Transverse colon (tissue), 4 donors: Measurements from ENCODE around the gene MBD3L4. TPM values are rescaled to one million over a fixed set of nuclear protein-coding genes. Genes with fewer than 3 reads are reported as not detected.

ENCODE experiments used
- DNase-seq: peaks from one replicate; pipeline ENCODE4 v3.0.0-alpha.2; 2019
- H3K27ac ChIP-seq, 4 donors: fragments of 200-600 bp; sonication (generic); 2 replicates each; pipeline ENCODE4 v1.5.1; 2016 to 2018; ENCODE audit warnings: inconsistent platforms in 4 of 4
- H3K27me3 ChIP-seq: fragments of 200-600 bp; sonication (generic); 2 replicates; pipeline ENCODE4 v1.5.1; 2017; ENCODE audit warnings: inconsistent platforms
- H3K36me3 ChIP-seq, 4 donors: fragments of 200-600 bp; sonication (generic); 2 replicates each; pipeline ENCODE4 v1.5.1; 2017 to 2019; ENCODE audit warnings: inconsistent platforms in 4 of 4
- H3K4me1 ChIP-seq, 4 donors: fragments of 200-600 bp; sonication (generic); 2 replicates each; pipeline ENCODE4 v1.5.1; 2017 to 2020; ENCODE audit warnings: inconsistent platforms in 4 of 4
- H3K4me3 ChIP-seq, 4 donors: fragments of 200-600 bp; sonication (generic); 1 replicate in 1 of 4; 2 replicates in 3 of 4; pipeline versions ENCODE4 v1.5.1 to v1.6.1; 2017 to 2019; ENCODE audit warnings: inconsistent platforms in 4 of 4
- H3K9me3 ChIP-seq, 2 donors: fragments of 200-600 bp; sonication (generic); 2 replicates each; pipeline ENCODE4 v1.5.1; 2017 to 2019; ENCODE audit warnings: inconsistent platforms in 2 of 2
- CTCF ChIP-seq, 5 experiments: fragments of 200-600 bp in 3 of 5; fragments of 450-650 bp in 2 of 5; sonication (generic) in 3 of 5; IDR thresholded peaks; 1 replicate in 2 of 5; 2 replicates in 3 of 5; pipeline ENCODE4 v1.5.1; 2016 to 2017; ENCODE audit warnings: antibody characterized with exemption in 5 of 5, inconsistent platforms in 3 of 5, mild to moderate bottlenecking in 2 of 5, moderate library complexity in 1 of 5
- EP300 ChIP-seq: sonication (generic); formaldehyde crosslinking; IDR thresholded peaks from one replicate; pipeline ENCODE4 v1.6.1; 2017; ENCODE audit warnings: antibody characterized with exemption, low read depth
- POLR2A ChIP-seq: fragments of 450-650 bp; IDR thresholded peaks from one replicate; pipeline ENCODE4 v1.6.1; 2016; ENCODE audit warnings: antibody characterized with exemption, mild to moderate bottlenecking, moderate library complexity
- POLR2AphosphoS5 ChIP-seq, 3 donors: sonication (generic); formaldehyde crosslinking; IDR thresholded peaks; one replicate each; pipeline ENCODE4 v1.6.1; 2016; ENCODE audit warnings: antibody characterized with exemption in 3 of 3
- WGBS, 2 donors: methylation state at CpG; one replicate each; pipeline ENCODE4 v1.1.5; 2018; ENCODE audit warnings: low coverage in 1 of 2; 5-methylcytosine and 5-hydroxymethylcytosine counted together
- in situ Hi-C, 4 donors: fragments of 200-750 bp; cut with MboI; loops; one replicate each; pipeline versions ENCODE4 v1.15.0 to v1.15.1; 2017; ENCODE audit warnings: low sequenced_read_pairs in 3 of 4, low pct_ligation_motif_present in 1 of 4, low pct_unique_long_range_greater_than_20kb in 1 of 4
- intact Hi-C: fragments of 100-400 bp; cut with DNase I; formaldehyde crosslinking; loops from one replicate; pipeline ENCODE4 v1.15.1; 2023; ENCODE audit warnings: low total_unique reads
- total RNA-seq, 4 donors: library from RNA; depleted of rRNA; stranded (reverse); fragments of >200 nt; gene quantifications; one replicate each; pipeline ENCODE4 v1.1.0, GENCODE V29; 2016

MBD3L4 gene
- total RNA-seq, 4 donors from 2014 or later, result not detected

- WGBS, 2 donors, result 96% methylated on average over 6 of the region's 6 CpGs; no CpG with 5 or more reads in 1 of the 2 donors
- Histone ChIP-seq H3K4me1 (no peaks in the 10 kb centered on the region), H3K27me3 (no peaks in the 10 kb centered on the region), H3K4me3 (no peak overlapping the region), H3K9me3 (peaks cover 48 to 52% of the 10 kb centered on the region in 2 donors), H3K36me3 (peaks cover 10 to 94% (median 58%) of the 10 kb centered on the region in 4 donors), H3K27ac (no peak overlapping the region)
- no peak for TF ChIP-seq POLR2A
- no peak for TF ChIP-seq EP300
- no peak for TF ChIP-seq POLR2AphosphoS5 (IDR thresholded peaks at IDR 0.05)
- TF ChIP-seq CTCF (IDR thresholded peaks at IDR 0.05), result no peak
- intact Hi-C loops, result no loop called here
- in situ Hi-C loops, result no loop called here
- no peak for DNase-seq
Measured at GRCh38 chr19:7076151-7076550, 36.2 kb upstream of the MBD3L4 start.

DNA sequence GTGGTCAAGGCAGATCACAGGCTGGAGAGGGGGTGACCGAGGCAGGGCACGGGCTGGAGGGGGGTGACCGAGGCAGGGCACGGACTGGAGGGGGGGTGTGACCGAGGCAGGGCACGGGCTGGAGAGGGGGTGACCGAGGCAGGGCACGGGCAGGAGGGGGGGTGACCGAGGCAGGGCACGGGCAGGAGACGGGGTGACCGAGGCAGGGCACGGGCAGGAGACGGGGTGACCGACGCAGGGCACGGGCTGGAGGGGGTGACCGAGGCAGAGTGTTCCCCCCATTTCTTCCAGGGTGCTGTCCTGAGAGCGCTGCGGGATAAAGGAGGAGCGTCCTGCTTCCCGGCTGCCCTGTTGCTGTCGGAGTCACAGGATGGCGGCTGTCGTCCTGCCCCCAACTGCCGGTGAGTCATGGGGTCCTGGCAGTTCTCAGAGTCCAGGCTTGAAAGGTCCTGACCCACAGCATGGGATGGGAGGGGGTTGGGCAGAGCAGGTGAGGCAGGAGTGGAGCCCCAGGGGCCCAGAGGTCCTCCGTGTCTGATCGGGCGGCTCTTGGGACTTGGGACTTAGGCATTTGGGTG is 34.8 kb upstream of the MBD3L4 start:
- H3K9me3 ChIP-seq, result peaks cover 34 to 38% of the 10 kb centered on the region in 2 donors

DNA sequence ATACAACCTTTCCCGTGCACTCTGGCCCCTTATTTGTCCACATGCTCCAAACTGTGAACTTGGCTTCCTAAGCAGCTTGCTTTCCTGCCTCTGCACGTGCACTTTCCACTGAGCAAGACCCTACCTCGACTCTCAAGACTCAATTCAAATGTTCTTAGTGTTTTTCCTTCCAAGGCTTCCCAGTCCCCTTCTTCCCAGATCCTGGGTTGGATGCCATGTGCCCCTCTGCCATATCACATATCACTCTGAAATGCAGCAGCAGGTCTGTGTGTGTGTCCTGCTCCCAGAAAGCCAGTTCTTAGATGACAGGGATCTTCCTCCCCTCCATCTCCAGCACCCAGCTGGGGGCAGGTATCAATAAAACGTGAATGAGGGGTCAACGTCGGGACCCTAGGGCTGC is 32.6 kb upstream of the MBD3L4 start:
- H3K36me3 ChIP-seq, result peaks cover 0 to 60% (median 31%) of the 10 kb centered on the region in 4 donors
- H3K27ac ChIP-seq, result no peak overlapping the region
- H3K27me3 ChIP-seq, result no peaks in the 10 kb centered on the region
- DNase-seq, result no peak
- H3K9me3 ChIP-seq, result peaks cover 13 to 21% of the 10 kb centered on the region in 2 donors
- 92 to 97% methylated on average over 4 to 6 of the region's 6 CpGs for WGBS, 2 donors
- TF ChIP-seq POLR2AphosphoS5 (IDR thresholded peaks at IDR 0.05) (no peak), POLR2A (no peak), EP300 (no peak), CTCF (IDR thresholded peaks at IDR 0.05) (no peak)
- intact Hi-C loops, result no loop called here
- H3K4me1 ChIP-seq, result peaks cover 8 to 10% (median 8%) of the 10 kb centered on the region in 4 donors
- no peak overlapping the region for H3K4me3 ChIP-seq
- in situ Hi-C loops, result no loop called here

More for the DNA sequence above, 34.8 kb upstream of the MBD3L4 start:
- 96% methylated on average over 29 of the region's 29 CpGs; no CpG with 5 or more reads in 1 of the 2 donors for WGBS, 2 donors
- H3K27me3 ChIP-seq, result no peaks in the 10 kb centered on the region
- H3K27ac ChIP-seq, result no peak overlapping the region
- TF ChIP-seq POLR2AphosphoS5 (IDR thresholded peaks at IDR 0.05) (no peak), POLR2A (no peak), CTCF (IDR thresholded peaks at IDR 0.05) (no peak), EP300 (no peak)
- intact Hi-C loops, result no loop called here
- no peak for DNase-seq
- H3K4me1 ChIP-seq, result peaks cover 8 to 10% (median 8%) of the 10 kb centered on the region in 4 donors
- in situ Hi-C loops, result no loop called here
- H3K36me3 ChIP-seq, result peaks cover 10 to 83% (median 45%) of the 10 kb centered on the region in 4 donors
- H3K4me3 ChIP-seq, result no peak overlapping the region

- H3K4me3 ChIP-seq, result peak overlapping the region; percentile 52 to 95 (median 82)
- H3K27ac ChIP-seq, result peak overlapping the region; percentile 85 to 88 (median 86)
- TF ChIP-seq CTCF (IDR thresholded peaks at IDR 0.05), result no peak
- TF ChIP-seq POLR2AphosphoS5 (IDR thresholded peaks at IDR 0.05), result no peak
- no peaks in the 10 kb centered on the region for H3K27me3 ChIP-seq
- no peaks in the 10 kb centered on the region for H3K9me3 ChIP-seq
- WGBS, 2 donors, result 0% methylated on average over 12 of the region's 12 CpGs; no CpG with 5 or more reads in 1 of the 2 donors
- intact Hi-C loops (loop anchor here (10.0 kb wide), 1 partner anchor 1585 kb away; no protein-coding TSS in a partner anchor), in situ Hi-C loops (no loop called here)
- peaks cover 0 to 34% (median 15%) of the 10 kb centered on the region in 4 donors for H3K36me3 ChIP-seq
- no peak for DNase-seq
- H3K4me1 ChIP-seq, result peaks cover 8 to 10% (median 8%) of the 10 kb centered on the region in 4 donors
Measured at GRCh38 chr19:7069904-7070226, 29.9 kb upstream of the MBD3L4 start.
